ENCODE measurements around the gene RNF115.
"Not testable (repeated sequence)": the region's sequence is repeated elsewhere in the genome, so short reads cannot be mapped to it uniquely, and the experiment has no call there.

The RNF115 gene

DNA sequence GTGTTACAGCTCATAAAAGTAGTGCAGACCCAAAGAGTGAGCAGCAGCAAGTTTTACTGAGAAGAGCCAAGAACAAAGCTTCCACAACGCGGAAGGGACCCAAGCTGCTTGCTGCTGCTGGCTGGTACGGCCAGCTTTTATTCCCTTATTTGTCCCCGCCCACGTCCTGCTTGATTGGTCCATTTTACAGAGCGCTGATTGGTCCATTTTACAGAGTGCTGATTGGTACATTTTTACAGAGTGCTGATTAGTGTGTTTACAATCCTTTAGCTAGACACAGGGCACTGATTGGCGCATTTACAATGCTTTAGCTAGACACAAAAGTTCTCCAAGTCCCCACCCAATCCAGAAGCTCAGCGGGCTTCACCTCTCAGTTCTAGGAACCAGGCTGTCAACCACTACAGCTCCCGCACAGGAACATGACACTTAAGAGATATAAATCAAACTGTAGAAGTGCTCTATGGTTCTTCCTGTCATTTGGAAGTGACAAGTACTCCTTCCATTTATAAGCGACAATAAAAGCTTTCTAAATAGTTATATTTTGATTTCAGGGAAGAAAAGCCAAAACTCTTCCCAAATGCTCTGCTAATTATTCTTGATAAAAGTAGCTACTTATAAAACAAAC lies 28.5 kb downstream of the RNF115 start:
- DNase-seq (no peak), ATAC-seq (ENCODE audit: insufficient read depth, low read depth) (peak; percentile 27; the same call in 1 of the 3 replicates)
- peaks cover 69% of the 10 kb centered on the region for H3K79me2 ChIP-seq (ENCODE audit: insufficient read depth, low read length)
- no peak overlapping the region for H2AFZ ChIP-seq (ENCODE audit: low read depth, low read length)
- no peak overlapping the region for H3K27ac ChIP-seq (ENCODE audit: low read length)
- no peak overlapping the region for H3K4me2 ChIP-seq (ENCODE audit: insufficient read depth, low read length)
- H3K36me3 ChIP-seq (ENCODE audit: insufficient read depth, low read length) = 0 out of 2 replicates have a peak, but pooled peaks cover 5% of the 10 kb centered on the region
- no peak for TF ChIP-seq EZH2 (IDR thresholded peaks at IDR 0.05; ENCODE audit: borderline replicate concordance, low read depth, low read length, severe bottlenecking)
- TF ChIP-seq, protein P1, sequence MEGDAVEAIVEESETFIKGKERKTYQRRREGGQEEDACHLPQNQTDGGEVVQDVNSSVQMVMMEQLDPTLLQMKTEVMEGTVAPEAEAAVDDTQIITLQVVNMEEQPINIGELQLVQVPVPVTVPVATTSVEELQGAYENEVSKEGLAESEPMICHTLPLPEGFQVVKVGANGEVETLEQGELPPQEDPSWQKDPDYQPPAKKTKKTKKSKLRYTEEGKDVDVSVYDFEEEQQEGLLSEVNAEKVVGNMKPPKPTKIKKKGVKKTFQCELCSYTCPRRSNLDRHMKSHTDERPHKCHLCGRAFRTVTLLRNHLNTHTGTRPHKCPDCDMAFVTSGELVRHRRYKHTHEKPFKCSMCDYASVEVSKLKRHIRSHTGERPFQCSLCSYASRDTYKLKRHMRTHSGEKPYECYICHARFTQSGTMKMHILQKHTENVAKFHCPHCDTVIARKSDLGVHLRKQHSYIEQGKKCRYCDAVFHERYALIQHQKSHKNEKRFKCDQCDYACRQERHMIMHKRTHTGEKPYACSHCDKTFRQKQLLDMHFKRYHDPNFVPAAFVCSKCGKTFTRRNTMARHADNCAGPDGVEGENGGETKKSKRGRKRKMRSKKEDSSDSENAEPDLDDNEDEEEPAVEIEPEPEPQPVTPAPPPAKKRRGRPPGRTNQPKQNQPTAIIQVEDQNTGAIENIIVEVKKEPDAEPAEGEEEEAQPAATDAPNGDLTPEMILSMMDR (IDR thresholded peaks at IDR 0.05; ENCODE audit: borderline replicate concordance, extremely low read depth, low read length, poor library complexity, severe bottlenecking) = no peak
- H3K9ac ChIP-seq (ENCODE audit: low read depth, low read length) = no peak overlapping the region
- H4K20me1 ChIP-seq (ENCODE audit: insufficient read depth, low read length) = peaks cover 4% of the 10 kb centered on the region; the same call in 1 of the 2 replicates
- no peak overlapping the region for H3K4me3 ChIP-seq (ENCODE audit: low read depth in 1 of 2, low read length in 2 of 2)
- no peaks in the 10 kb centered on the region for H3K27me3 ChIP-seq (ENCODE audit: insufficient read depth, low read length, poor library complexity)
- H3K9me3 ChIP-seq (ENCODE audit: insufficient read depth, low read length, severe bottlenecking) = peaks cover 22% of the 10 kb centered on the region
- no peaks in the 10 kb centered on the region for H3K4me1 ChIP-seq (ENCODE audit: insufficient read depth, low read length)

DNA sequence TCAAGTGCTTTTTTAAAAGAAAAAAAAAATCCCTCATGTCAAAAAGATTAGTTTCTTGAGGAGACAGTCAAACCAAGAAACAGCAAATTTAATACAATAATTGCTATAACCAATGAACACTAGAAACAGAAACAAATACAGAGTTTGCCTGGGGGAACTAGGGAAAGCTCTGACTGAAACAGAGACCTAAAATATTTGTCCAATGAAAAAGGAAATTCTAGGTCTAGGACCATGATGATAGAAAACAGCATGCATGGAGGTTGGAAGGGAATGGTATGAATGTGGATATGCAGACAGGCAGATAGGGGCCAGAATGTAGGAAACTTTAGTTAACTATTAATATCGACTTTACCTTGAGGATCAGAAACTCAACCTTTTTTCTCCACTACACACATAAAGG lies 31.4 kb downstream of the RNF115 start:
- Histone ChIP-seq H3K4me3 (ENCODE audit: low read depth in 1 of 2, low read length in 2 of 2) (no peak overlapping the region), H3K4me2 (ENCODE audit: insufficient read depth, low read length) (no peak overlapping the region), H4K20me1 (ENCODE audit: insufficient read depth, low read length) (peaks cover 4% of the 10 kb centered on the region; the same call in 1 of the 2 replicates), H3K9me3 (ENCODE audit: insufficient read depth, low read length, severe bottlenecking) (peaks cover 11% of the 10 kb centered on the region), H3K27ac (ENCODE audit: low read length) (no peak overlapping the region), H2AFZ (ENCODE audit: low read depth, low read length) (no peak overlapping the region), H3K4me1 (ENCODE audit: insufficient read depth, low read length) (no peaks in the 10 kb centered on the region), H3K27me3 (ENCODE audit: insufficient read depth, low read length, poor library complexity) (no peaks in the 10 kb centered on the region), H3K9ac (ENCODE audit: low read depth, low read length) (no peak overlapping the region), H3K79me2 (ENCODE audit: insufficient read depth, low read length) (peaks cover 45% of the 10 kb centered on the region), H3K36me3 (ENCODE audit: insufficient read depth, low read length) (peaks cover 9% of the 10 kb centered on the region; the same call in 1 of the 2 replicates)
- TF ChIP-seq, protein P1 (IDR thresholded peaks at IDR 0.05; ENCODE audit: borderline replicate concordance, extremely low read depth, low read length, poor library complexity, severe bottlenecking) = no peak
- no peak for TF ChIP-seq EZH2 (IDR thresholded peaks at IDR 0.05; ENCODE audit: borderline replicate concordance, low read depth, low read length, severe bottlenecking)
- DNase-seq (no peak), ATAC-seq (ENCODE audit: insufficient read depth, low read depth) (no peak)

DNA sequence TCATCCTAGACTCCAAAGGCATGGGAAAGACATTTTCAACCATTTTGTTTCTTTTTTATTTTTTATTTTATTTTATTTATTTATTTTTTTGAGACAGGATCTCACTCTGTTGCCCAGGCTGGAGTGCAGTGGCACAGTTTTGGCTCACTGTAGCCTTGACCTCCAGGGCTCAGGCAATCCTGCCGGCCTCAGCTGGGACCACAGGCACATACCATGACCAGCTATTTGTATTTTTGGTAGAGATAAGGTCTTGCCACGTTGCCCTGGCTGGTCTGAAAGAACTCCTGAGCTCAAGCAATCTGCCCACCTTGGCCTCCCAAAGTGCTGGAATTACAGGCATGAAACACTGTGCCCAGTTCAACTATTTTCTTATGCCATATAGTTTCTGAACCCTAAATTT lies 32.0 kb downstream of the RNF115 start:
- H3K36me3 ChIP-seq (ENCODE audit: insufficient read depth, low read length); H3K9me3 ChIP-seq (ENCODE audit: insufficient read depth, low read length, severe bottlenecking); H4K20me1 ChIP-seq (ENCODE audit: insufficient read depth, low read length); H3K27me3 ChIP-seq (ENCODE audit: insufficient read depth, low read length, poor library complexity); H3K27ac ChIP-seq (ENCODE audit: low read length); DNase-seq; H2AFZ ChIP-seq (ENCODE audit: low read depth, low read length); H3K4me3 ChIP-seq (ENCODE audit: low read depth in 1 of 2, low read length in 2 of 2); ATAC-seq (ENCODE audit: insufficient read depth, low read depth); H3K9ac ChIP-seq (ENCODE audit: low read depth, low read length); H3K4me2 ChIP-seq (ENCODE audit: insufficient read depth, low read length); H3K4me1 ChIP-seq (ENCODE audit: insufficient read depth, low read length): not testable (repeated sequence)
- H3K79me2 ChIP-seq (ENCODE audit: insufficient read depth, low read length) = peaks cover 39% of the 10 kb centered on the region

DNA sequence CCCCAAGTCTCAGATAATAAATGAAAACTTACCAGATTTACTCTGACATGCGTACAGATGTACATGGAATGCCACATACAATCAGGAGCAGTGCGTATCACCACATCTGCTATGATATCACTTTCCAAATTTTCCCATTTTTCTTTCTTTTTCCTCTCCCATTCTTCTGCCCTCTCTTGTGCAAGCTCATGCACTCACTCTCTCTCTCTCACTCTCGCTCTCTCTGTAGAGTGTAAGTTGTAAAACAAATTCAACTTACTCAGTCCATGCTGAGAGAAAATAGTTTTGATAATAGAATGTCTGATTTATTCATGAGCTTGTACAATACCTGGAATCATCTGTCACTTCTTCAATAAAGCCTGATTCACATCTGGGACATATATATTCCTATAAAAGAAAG lies 35.3 kb downstream of the RNF115 start:
- Histone ChIP-seq H3K36me3 (ENCODE audit: insufficient read depth, low read length) (peaks cover 15% of the 10 kb centered on the region; the same call in 1 of the 2 replicates), H3K4me1 (ENCODE audit: insufficient read depth, low read length) (0 out of 2 replicates have a peak, but pooled peaks cover 5% of the 10 kb centered on the region), H2AFZ (ENCODE audit: low read depth, low read length) (no peak overlapping the region), H3K79me2 (ENCODE audit: insufficient read depth, low read length) (peaks cover 14% of the 10 kb centered on the region), H3K4me2 (ENCODE audit: insufficient read depth, low read length) (no peak overlapping the region), H4K20me1 (ENCODE audit: insufficient read depth, low read length) (no peaks in the 10 kb centered on the region), H3K9me3 (ENCODE audit: insufficient read depth, low read length, severe bottlenecking) (no peaks in the 10 kb centered on the region), H3K4me3 (ENCODE audit: low read depth in 1 of 2, low read length in 2 of 2) (no peak overlapping the region), H3K9ac (ENCODE audit: low read depth, low read length) (no peak overlapping the region), H3K27ac (ENCODE audit: low read length) (no peak overlapping the region), H3K27me3 (ENCODE audit: insufficient read depth, low read length, poor library complexity) (no peaks in the 10 kb centered on the region)
- DNase-seq (no peak), ATAC-seq (ENCODE audit: insufficient read depth, low read depth) (no peak)
- TF ChIP-seq, protein P1 (IDR thresholded peaks at IDR 0.05; ENCODE audit: borderline replicate concordance, extremely low read depth, low read length, poor library complexity, severe bottlenecking) = no peak
- TF ChIP-seq EZH2 (IDR thresholded peaks at IDR 0.05; ENCODE audit: borderline replicate concordance, low read depth, low read length, severe bottlenecking) = no peak

Measured in DND-41 (cell line).